Measurements from ENCODE around the gene PCYT2. TPM values are rescaled to one million over a fixed set of nuclear protein-coding genes. Genes with fewer than 3 reads are reported as not detected.

The PCYT2 gene
- total and polyA plus RNA-seq, 10 of the 15 experiments (the other 5 are each of a cell fraction or from before 2014, with no cell fraction given): 0.63 to 72.0 (median 45.0) TPM

- TF ChIP-seq ELK1 (IDR thresholded peaks at IDR 0.05; ENCODE audit: low read depth, low read length): peak; percentile 95
- no peak for TF ChIP-seq SUPT20H (IDR thresholded peaks at IDR 0.05; ENCODE audit: borderline replicate concordance, control insufficient read depth, low read depth, low read length)
- TF ChIP-seq BACH1 (IDR thresholded peaks at IDR 0.05; ENCODE audit: borderline replicate concordance): peak; percentile 93
- TF ChIP-seq NBN (IDR thresholded peaks at IDR 0.05): peak; percentile 40; the same call in 1 of the 2 replicates
- TF ChIP-seq TCF7 (IDR thresholded peaks at IDR 0.05; ENCODE audit: borderline replicate concordance): no peak
- TF ChIP-seq SMC3 (IDR thresholded peaks at IDR 0.05; ENCODE audit: borderline replicate concordance, low read length): no peak
- no peak for TF ChIP-seq USF1 (IDR thresholded peaks at IDR 0.05; ENCODE audit: borderline replicate concordance, extremely low read length, insufficient read depth, low read depth, low read length)
- TF ChIP-seq IKZF1 (conservative IDR thresholded peaks at IDR 0.05): peak; percentile 100
- TF ChIP-seq YBX1 (IDR thresholded peaks at IDR 0.05): no peak
- TF ChIP-seq TCF12 (IDR thresholded peaks at IDR 0.05; ENCODE audit: low read depth, low read length): peak; percentile 44; the same call in 1 of the 2 replicates
- TF ChIP-seq EED (IDR thresholded peaks at IDR 0.05; ENCODE audit: low read depth): peak; percentile 43; the same call in 1 of the 2 replicates
- no peak for TF ChIP-seq ZNF592 (IDR thresholded peaks at IDR 0.05)
- TF ChIP-seq NRF1 (conservative IDR thresholded peaks at IDR 0.05; ENCODE audit: low read depth, low read length): peak; percentile 71
- TF ChIP-seq TCF3 (IDR thresholded peaks at IDR 0.05; ENCODE audit: borderline replicate concordance, insufficient read depth, low read depth, low read length): peak; percentile 80; the same call in 1 of the 2 replicates
- peak; percentile 37; the same call in 1 of the 2 replicates for TF ChIP-seq E2F4 (IDR thresholded peaks at IDR 0.05; ENCODE audit: low read depth, low read length)
- peak; percentile 57 for TF ChIP-seq HCFC1 (IDR thresholded peaks at IDR 0.05; ENCODE audit: low read length)
- peak; percentile 78; the same call in 1 of the 2 replicates for TF ChIP-seq ZBTB4 (CRISPR knock-in tag; IDR thresholded peaks at IDR 0.05)
Observed at GRCh38 chr17:81860756-81861568, 50.2 kb downstream of the PCYT2 start (continued).

All from GM12878 (cell line).